HepG2 (cell line): ENCODE results near the gene ARG2. TPM values are rescaled to one million over a fixed set of nuclear protein-coding genes. Genes with fewer than 3 reads are reported as not detected.
A peak's percentile ranks its signal among the peaks of the same experiment; 100 is the strongest.

Experiments used
- ATM ChIP-seq: fragments of 450-650 bp; IDR thresholded peaks from 2 replicates; pipeline ENCODE4 v1.7.1; 2017; ENCODE audit warnings: mild to moderate bottlenecking, borderline replicate concordance
- CCAR2 ChIP-seq: fragments of 200-400 bp; formaldehyde crosslinking; optimal IDR thresholded peaks from 2 replicates; pipeline ENCODE3; 2018; ENCODE audit warnings: low read depth, mild to moderate bottlenecking, low read length, moderate library complexity
- GZF1 ChIP-seq: sonication (generic); formaldehyde crosslinking; IDR thresholded peaks from 2 replicates; pipeline ENCODE4 v1.5.1; 2020; ENCODE audit warnings: mild to moderate bottlenecking, missing genetic modification reagents
- KMT2A ChIP-seq: sonication (generic); formaldehyde crosslinking; IDR thresholded peaks from 2 replicates; pipeline ENCODE4 v1.4.0; 2020; ENCODE audit warnings: missing genetic modification reagents
- MNT ChIP-seq: fragments of 450-650 bp; IDR thresholded peaks from 2 replicates; pipeline ENCODE4 v1.6.1; 2016
- PHF8 ChIP-seq: sonication (generic); formaldehyde crosslinking; IDR thresholded peaks from 2 replicates; pipeline ENCODE4 v1.5.0; 2020; ENCODE audit warnings: missing genetic modification reagents
- POLR2G ChIP-seq: fragments of 200-400 bp; formaldehyde crosslinking; IDR thresholded peaks from 2 replicates; pipeline ENCODE4 v1.6.1; 2018; ENCODE audit warnings: mild to moderate bottlenecking, low read depth, low read length, moderate library complexity
- PRPF4 ChIP-seq: fragments of 200-400 bp; formaldehyde crosslinking; IDR thresholded peaks from 2 replicates; pipeline ENCODE4 v1.6.1; 2016; ENCODE audit warnings: low read length, low read depth; ENCODE audit not compliant: poor library complexity, severe bottlenecking
- RBM39 ChIP-seq: fragments of 200-400 bp; formaldehyde crosslinking; IDR thresholded peaks from one replicate; pipeline ENCODE4 v1.6.1; 2018; ENCODE audit warnings: antibody characterized with exemption, mild to moderate bottlenecking, low read depth, low read length; ENCODE audit not compliant: poor library complexity, severe bottlenecking
- SMARCC2 ChIP-seq: fragments of 450-650 bp; IDR thresholded peaks from 2 replicates; pipeline ENCODE4 v1.6.1; 2017; ENCODE audit warnings: antibody characterized with exemption, mild to moderate bottlenecking
- TBP ChIP-seq: sonication (generic); formaldehyde crosslinking; IDR thresholded peaks from 2 replicates; pipeline ENCODE4 v1.5.0; 2020; ENCODE audit warnings: missing genetic modification reagents
- ZBTB21 ChIP-seq: sonication (generic); formaldehyde crosslinking; IDR thresholded peaks from 2 replicates; pipeline ENCODE4 v1.4.0; 2020; ENCODE audit warnings: missing genetic modification reagents
- ZBTB3 ChIP-seq: sonication (generic); formaldehyde crosslinking; IDR thresholded peaks from 2 replicates; pipeline ENCODE4 v1.4.0; 2020; ENCODE audit warnings: low read depth, mild to moderate bottlenecking, moderate library complexity, missing genetic modification reagents, borderline replicate concordance
- ZBTB40 ChIP-seq, 2 experiments: fragments of 450-650 bp in 1 of 2; sonication (generic) in 1 of 2; formaldehyde crosslinking in 1 of 2; IDR thresholded peaks; 2 replicates each; pipeline versions ENCODE4 v1.6.1 to v1.8.0; 2016 to 2022; ENCODE audit warnings: antibody characterized with exemption in 1 of 2, mild to moderate bottlenecking in 1 of 2, missing genetic modification reagents in 1 of 2
- ZFP62 ChIP-seq: sonication (generic); formaldehyde crosslinking; IDR thresholded peaks from 2 replicates; pipeline ENCODE4 v1.4.0; 2020; ENCODE audit warnings: missing genetic modification reagents
- ZNF101 ChIP-seq: sonication (generic); formaldehyde crosslinking; IDR thresholded peaks from 2 replicates; pipeline ENCODE4 v1.4.0; 2020; ENCODE audit warnings: mild to moderate bottlenecking, low read depth, missing genetic modification reagents, borderline replicate concordance
- ZNF530 ChIP-seq: sonication (generic); formaldehyde crosslinking; IDR thresholded peaks from 2 replicates; pipeline ENCODE4 v1.5.0; 2020; ENCODE audit warnings: low read depth, mild to moderate bottlenecking, missing genetic modification reagents
- ZNF558 ChIP-seq: sonication (generic); formaldehyde crosslinking; IDR thresholded peaks from 2 replicates; pipeline ENCODE4 v1.9.0; 2022; ENCODE audit warnings: mild to moderate bottlenecking, missing genetic modification reagents, borderline replicate concordance
- polyA plus RNA-seq, 8 experiments: library from polyadenylated mRNA; depleted of rRNA in 3 of 8; stranded (reverse) in 7 of 8; unstranded in 1 of 8; fragments of >200 nt; fragmentation: Illumina TruSeq in 4 of 8; extraction: Trizol in 4 of 8; gene quantifications; 2 replicates each; pipeline versions ENCODE4 v1.2.1 to v1.2.3, GENCODE V29; 2011 to 2016; ENCODE audit warnings: low read depth in 4 of 8, missing spikeins in 1 of 8, mixed read lengths in 1 of 8; ENCODE audit not compliant: insufficient read depth in 1 of 8
- total RNA-seq, 5 experiments: library from RNA; depleted of rRNA; stranded (reverse); fragments of >200 nt; fragmentation: Illumina TruSeq; extraction: Trizol; gene quantifications; 2 replicates each; pipeline ENCODE4 v1.2.3, GENCODE V29; 2016; ENCODE audit warnings: low read depth in 1 of 5

Gene ARG2
- total and polyA plus RNA-seq, 2 of the 13 experiments (the other 11 are each of a cell fraction or from before 2014, with no cell fraction given) = 37.5 to 73.6 TPM

GRCh38 chr14:67695394-67695949, 75.8 kb downstream of the ARG2 start, which contains the start of gene RDH11 (continued):
- TF ChIP-seq ZNF101 (CRISPR knock-in tag) (no peak), MNT (no peak), RBM39 (no peak), ZNF558 (CRISPR knock-in tag) (no peak), ZNF530 (CRISPR knock-in tag) (no peak), GZF1 (CRISPR knock-in tag) (no peak), ATM (no peak), KMT2A (CRISPR knock-in tag) (no peak), ZFP62 (CRISPR knock-in tag) (no peak), PRPF4 (no peak), SMARCC2 (no peak), POLR2G (peak; percentile 95), PHF8 (CRISPR knock-in tag) (peak; percentile 77), TBP (no peak), ZBTB21 (CRISPR knock-in tag) (no peak), CCAR2 (no peak), ZBTB40 (IDR thresholded peaks at IDR 0.05) (no peak), ZBTB40 (CRISPR knock-in tag; IDR thresholded peaks at IDR 0.05) (no peak; the same call in 1 of the 2 replicates), ZBTB3 (CRISPR knock-in tag) (no peak)
